H54 (cell line): ENCODE results near the gene C19orf38.

Experiments used
- DNase-seq: peaks from one replicate; pipeline ENCODE4 v3.0.0; 2011; ENCODE audit warnings: low spot score, mixed read lengths; ENCODE audit not compliant: insufficient read length
- FAIRE-seq: peaks from 3 replicates; lab custom pipeline; 2011; peaks lifted over from hg19 to GRCh38; lab: Jason Lieb, UNC
- POLR2A ChIP-seq: IDR thresholded peaks from 2 replicates; pipeline ENCODE4 v1.6.1; 2011; ENCODE audit warnings: low read depth, mild to moderate bottlenecking, low read length

Gene C19orf38

GRCh38 chr19:10848230-10848856 lies at the start of gene C19orf38:
TSS of gene C19orf38 (plus strand) at chr19:10848415. CDS start at chr19:10848509, 94 bp downstream.
- no peak for DNase-seq
- no peak for FAIRE-seq
- no peak for TF ChIP-seq POLR2A

GRCh38 chr19:10800488-10800887 lies 47.7 kb upstream of the C19orf38 start:
- DNase-seq (no peak), FAIRE-seq (no peak)
- TF ChIP-seq POLR2A, result no peak

- no peak for TF ChIP-seq POLR2A
- no peak for DNase-seq
- no peak for FAIRE-seq
Measured at GRCh38 chr19:10802479-10802878, 45.7 kb upstream of the C19orf38 start.

DNA sequence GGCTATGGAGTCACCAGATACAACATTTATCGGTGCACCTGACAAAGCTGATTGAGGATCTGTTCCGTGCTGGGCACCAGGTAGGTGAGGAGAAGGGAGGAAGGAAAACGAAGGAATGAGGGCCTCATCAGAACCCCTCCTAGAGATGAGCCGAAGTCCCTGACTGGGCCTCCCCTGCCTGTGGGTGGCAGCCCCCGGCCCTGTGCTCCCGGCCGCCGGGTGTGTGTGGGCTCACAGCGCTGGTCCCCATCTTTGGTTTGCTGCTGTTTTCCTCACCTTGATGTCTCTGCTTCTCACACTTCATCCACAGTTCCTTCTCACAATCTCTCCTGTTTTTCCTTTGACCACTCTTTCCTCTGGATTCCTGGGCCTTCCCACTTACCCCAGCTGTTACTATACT lies 45.0 kb upstream of the C19orf38 start:
- no peak for FAIRE-seq
- no peak for DNase-seq
- TF ChIP-seq POLR2A, result no peak

GRCh38 chr19:10805065-10805757 lies 43.0 kb upstream of the C19orf38 start:
- DNase-seq, result no peak
- no peak for TF ChIP-seq POLR2A
- FAIRE-seq, result no peak

DNA sequence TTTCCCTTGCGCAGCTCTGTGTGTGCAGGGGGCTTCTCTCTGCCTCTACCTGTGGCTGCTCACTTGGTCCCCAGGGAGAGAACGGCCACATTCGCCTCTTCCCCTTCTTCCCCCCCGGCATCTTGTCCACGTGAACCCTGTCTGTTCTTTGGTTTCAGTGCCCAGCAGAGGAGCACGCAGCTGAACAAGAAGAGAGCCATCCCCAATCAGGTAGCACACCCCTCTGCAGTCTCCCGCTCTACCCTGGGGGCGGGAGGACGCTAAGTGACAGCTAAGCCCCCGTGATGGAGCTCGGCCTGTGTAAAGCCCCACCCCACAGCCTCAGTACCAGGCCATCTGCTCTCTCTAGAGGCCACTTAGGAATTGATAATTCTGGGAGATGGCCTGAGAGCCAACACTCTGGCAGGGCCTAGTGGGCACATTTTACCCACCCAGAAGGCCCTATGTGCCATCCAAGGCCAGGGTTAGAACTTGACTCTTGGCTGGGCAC lies 42.4 kb upstream of the C19orf38 start:
- DNase-seq (no peak), FAIRE-seq (no peak)
- TF ChIP-seq POLR2A, result no peak

GRCh38 chr19:10808937-10809649 lies 39.1 kb upstream of the C19orf38 start:
- DNase-seq (peak; percentile 90), FAIRE-seq (peak; percentile 61)
- no peak for TF ChIP-seq POLR2A

DNA sequence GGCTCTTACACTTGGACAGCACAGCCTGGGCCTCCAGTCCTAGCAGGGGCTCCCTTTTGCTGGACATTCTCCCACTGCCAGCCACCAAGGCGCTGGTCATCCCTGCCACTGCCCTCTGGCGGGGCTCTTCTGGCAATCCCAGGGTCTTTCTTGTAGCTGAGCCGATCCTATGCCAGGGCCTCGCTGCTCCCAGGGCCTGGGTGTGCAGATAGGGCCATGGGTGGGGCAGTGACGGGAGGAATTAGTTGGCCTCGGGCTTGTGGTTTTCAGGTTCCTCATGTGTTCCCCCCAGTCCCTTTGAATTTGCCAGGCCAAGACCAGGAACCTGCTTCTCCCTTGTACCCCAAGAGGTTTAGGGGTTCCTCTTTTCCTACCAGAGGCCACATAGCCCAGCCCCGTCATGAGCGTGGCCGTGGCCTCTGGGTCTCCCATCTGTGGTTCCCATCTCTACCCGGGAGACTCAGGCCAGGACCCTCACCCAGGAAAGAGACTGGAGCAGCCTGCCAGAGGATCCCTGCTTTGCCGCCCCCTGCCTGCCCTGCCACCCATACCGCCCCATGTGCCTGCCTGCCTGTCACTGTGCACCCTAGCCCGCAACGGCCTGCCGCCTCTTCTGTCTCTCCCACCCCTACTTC lies 38.4 kb upstream of the C19orf38 start:
- no peak for TF ChIP-seq POLR2A

GRCh38 chr19:10811391-10812111 lies 36.7 kb upstream of the C19orf38 start:
- FAIRE-seq (no peak), DNase-seq (no peak)
- no peak for TF ChIP-seq POLR2A

More for the DNA sequence above, 38.4 kb upstream of the C19orf38 start:
- DNase-seq, result no peak
- FAIRE-seq, result no peak

GRCh38 chr19:10812196-10812595 lies 36.0 kb upstream of the C19orf38 start:
- FAIRE-seq (no peak), DNase-seq (no peak)

DNA sequence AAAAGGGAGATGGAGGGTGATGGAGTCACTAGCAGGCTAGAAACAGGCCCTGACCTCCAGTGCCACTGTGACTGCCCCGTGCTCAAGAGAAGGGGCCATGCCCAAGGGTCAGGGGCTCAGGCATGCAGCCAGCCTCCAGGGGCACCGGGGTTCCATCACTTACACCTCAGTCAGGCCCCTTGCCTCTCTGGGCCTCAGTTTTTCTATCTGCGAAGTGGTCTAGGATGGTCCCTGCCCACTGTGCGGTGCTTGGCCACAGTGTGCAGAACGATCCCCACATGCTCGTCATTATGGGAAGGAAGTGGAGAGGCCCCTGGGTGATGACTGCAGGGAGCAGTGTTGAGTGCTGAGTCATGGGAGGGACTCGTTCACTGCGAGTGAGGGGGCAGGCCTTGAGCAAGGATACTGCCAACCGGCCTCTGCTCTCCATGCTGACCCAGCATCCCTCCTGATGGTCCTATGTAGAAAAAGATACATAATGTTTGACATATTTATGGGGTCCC lies 35.3 kb upstream of the C19orf38 start:
- no peak for TF ChIP-seq POLR2A
- FAIRE-seq, result peak; percentile 79
- DNase-seq, result peak; percentile 89

More at GRCh38 chr19:10812196-10812595, 36.0 kb upstream of the C19orf38 start:
- no peak for TF ChIP-seq POLR2A

- no peak for FAIRE-seq
Measured at GRCh38 chr19:10815007-10815536, 33.1 kb upstream of the C19orf38 start.

GRCh38 chr19:10815969-10816644 lies 32.1 kb upstream of the C19orf38 start:
- DNase-seq, result no peak
- FAIRE-seq, result no peak
- no peak for TF ChIP-seq POLR2A

More at GRCh38 chr19:10815007-10815536, 33.1 kb upstream of the C19orf38 start:
- DNase-seq, result no peak
- no peak for TF ChIP-seq POLR2A
